Activated naive CD8-positive, alpha-beta T cell treated with anti-CD3 and anti-CD28 coated beads, Interleukin-2, amount 10 ng/mL, durations not matched to agents 7 days and 5 days (primary cell): ENCODE measurements around the gene LBHD1. TPM values are rescaled to one million over a fixed set of nuclear protein-coding genes. Genes with fewer than 3 reads are reported as not detected.
A peak's percentile ranks its signal among the peaks of the same experiment; 100 is the strongest.

Experiments used
- ATAC-seq: fragments of 150-1000 bp; cut with Tn5 transposase; one replicate; pipeline ENCODE4 v1.10.0; 2021; ENCODE audit warnings: low read depth, moderate library complexity
- POLR2A ChIA-PET: fragments of 350-600 bp; sonication (Branson Sonifier 250); formaldehyde crosslinking; loops from one replicate; lab custom pipeline; 2021; ENCODE audit warnings: antibody characterized with exemption; lab: Charles Lee
- DNase-seq: peaks from one replicate; pipeline ENCODE4 v3.0.0; 2021
- H3K27ac Mint-ChIP-seq: one replicate; pipeline ENCODE4 v1.8.0; 2022; ENCODE audit warnings: mild to moderate bottlenecking, mixed read lengths
- H3K27me3 Mint-ChIP-seq: one replicate; pipeline ENCODE4 v1.8.0; 2022; ENCODE audit warnings: mild to moderate bottlenecking, moderate library complexity, mixed read lengths
- H3K36me3 Mint-ChIP-seq: one replicate; pipeline ENCODE4 v1.8.0; 2021; ENCODE audit warnings: mild to moderate bottlenecking, mixed read lengths
- H3K4me1 Mint-ChIP-seq: one replicate; pipeline ENCODE4 v1.8.0; 2021; ENCODE audit warnings: mixed read lengths
- H3K4me3 Mint-ChIP-seq: one replicate; pipeline ENCODE4 v1.8.0; 2022; ENCODE audit warnings: mild to moderate bottlenecking, moderate library complexity, mixed read lengths
- H3K9me3 Mint-ChIP-seq: one replicate; pipeline ENCODE4 v1.8.0; 2021; ENCODE audit warnings: mixed read lengths
- total RNA-seq, 2 experiments: library from RNA; stranded (reverse); gene quantifications; one replicate each; pipeline ENCODE4 v1.2.3, GENCODE V29; 2021

Gene LBHD1
- total RNA-seq: 10 to 100 TPM; 23.5 to 23.6 TPM

DNA sequence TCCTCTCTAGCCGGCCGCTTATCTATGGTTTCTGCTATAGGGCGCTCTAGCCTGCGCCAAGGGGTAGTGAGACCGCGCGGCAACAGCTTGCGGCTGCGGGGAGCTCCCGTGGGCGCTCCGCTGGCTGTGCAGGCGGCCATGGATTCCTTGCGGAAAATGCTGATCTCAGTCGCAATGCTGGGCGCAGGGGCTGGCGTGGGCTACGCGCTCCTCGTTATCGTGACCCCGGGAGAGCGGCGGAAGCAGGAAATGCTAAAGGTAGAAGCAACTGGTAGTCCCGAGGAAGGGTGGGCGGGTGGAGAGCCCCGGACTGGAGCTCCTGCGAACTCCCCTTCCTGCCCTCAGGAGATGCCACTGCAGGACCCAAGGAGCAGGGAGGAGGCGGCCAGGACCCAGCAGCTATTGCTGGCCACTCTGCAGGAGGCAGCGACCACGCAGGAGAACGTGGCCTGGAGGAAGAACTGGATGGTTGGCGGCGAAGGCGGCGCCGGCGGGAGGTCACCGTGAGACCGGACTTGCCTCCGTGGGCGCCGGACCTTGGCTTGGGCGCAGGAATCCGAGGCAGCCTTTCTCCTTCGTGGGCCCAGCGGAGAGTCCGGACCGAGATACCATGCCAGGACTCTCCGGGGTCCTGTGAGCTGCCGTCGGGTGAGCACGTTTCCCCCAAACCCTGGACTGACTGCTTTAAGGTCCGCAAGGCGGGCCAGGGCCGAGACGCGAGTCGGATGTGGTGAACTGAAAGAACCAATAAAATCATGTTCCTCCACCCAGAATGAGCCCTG lies at the start of gene LBHD1, which contains the start of gene UQCC3:
TSS of gene LBHD1 (minus strand) at position 660 of the 782 bp plus-strand sequence. CDS start 2,236 bp downstream, outside the sequence.
TSS of gene UQCC3 (plus strand) at position 66 of the 782 bp plus-strand sequence. CDS start at position 139, 73 bp downstream.
- H3K27ac Mint-ChIP-seq: peak within 1 kb of the TSS; percentile 91
- peaks cover 35% of the 10 kb centered on the region for H3K4me1 Mint-ChIP-seq
- POLR2A ChIA-PET: interaction anchor here (0.6 to 4.4 kb wide), 43 partner anchors 9 to 247 kb away, joined by 3 to 73 read pairs (median 6); partner anchors contain the start of genes B3GAT3, BSCL2, EEF1G and EML3
- H3K9me3 Mint-ChIP-seq: no peaks in the 10 kb centered on the region
- ATAC-seq: peak; percentile 87
- no peaks in the 10 kb centered on the region for H3K27me3 Mint-ChIP-seq
- H3K4me3 Mint-ChIP-seq: peak within 1 kb of the TSS; percentile 94
- DNase-seq: peak; percentile 84
- peaks cover 8% of the 10 kb centered on the region for H3K36me3 Mint-ChIP-seq

DNA sequence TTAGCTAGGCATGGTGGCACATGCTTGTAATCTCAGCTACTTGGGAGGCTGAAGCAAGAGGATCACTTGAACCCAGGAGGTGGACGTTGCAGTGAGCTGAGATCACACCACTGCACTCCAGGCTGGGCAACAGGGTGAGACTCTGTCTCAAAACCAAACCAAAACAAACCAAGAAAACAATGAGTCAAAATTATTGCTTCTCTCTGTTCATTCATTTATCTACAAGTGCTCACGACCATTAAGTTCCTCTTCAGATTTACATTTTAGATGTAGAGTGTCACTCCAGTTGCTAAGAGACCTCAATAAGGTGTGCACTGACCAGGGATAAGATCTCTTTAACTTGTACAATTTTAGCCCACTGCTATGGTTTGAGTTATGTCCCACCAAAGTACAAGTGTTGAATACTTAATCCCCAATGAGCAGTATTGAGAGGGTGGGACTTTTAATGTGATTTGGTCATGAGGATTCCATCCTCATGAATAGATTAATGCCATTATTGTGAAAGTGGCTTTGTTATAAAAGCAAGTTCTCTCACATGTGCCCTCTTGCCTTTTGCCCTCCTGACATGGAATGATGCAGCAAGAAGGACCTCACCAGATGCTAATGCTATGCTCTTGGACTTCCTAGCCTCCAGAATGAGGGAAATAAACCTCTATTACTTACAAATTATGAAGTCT lies 47.4 kb upstream of the LBHD1 start:
- ATAC-seq: no peak
- POLR2A ChIA-PET: interaction anchor here (0.7 to 1.8 kb wide), 4 partner anchors 8 to 51 kb away, joined by 3 to 6 read pairs (median 4); partner anchors contain the start of genes HNRNPUL2, TTC9C and ZBTB3

DNA sequence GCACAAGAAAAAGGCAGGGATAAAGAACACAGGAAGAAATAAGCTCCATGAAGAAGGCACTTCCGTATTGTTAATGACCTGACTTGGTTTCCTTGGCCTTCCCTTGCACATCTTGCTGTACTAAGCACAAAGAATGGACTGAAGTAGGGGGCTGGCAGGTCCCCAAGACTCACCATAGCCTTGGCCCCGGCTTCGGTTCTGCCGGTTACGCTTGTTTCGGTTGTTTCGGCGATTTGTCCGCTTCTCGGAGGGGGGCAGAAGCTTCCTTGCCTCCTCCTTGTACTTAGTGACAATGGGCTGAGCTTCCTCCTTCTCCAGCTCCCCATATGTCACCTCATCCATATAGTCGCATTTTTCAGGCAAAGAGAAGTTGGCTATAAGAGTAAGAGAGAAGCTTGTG lies 44.7 kb upstream of the LBHD1 start:
- Mint-ChIP-seq H3K4me1 (peaks cover 59% of the 10 kb centered on the region), H3K27me3 (no peaks in the 10 kb centered on the region), H3K4me3 (no peak overlapping the region), H3K27ac (peak overlapping the region; percentile 45), H3K9me3 (no peaks in the 10 kb centered on the region), H3K36me3 (peaks cover 51% of the 10 kb centered on the region)
- POLR2A ChIA-PET: interaction anchor here (1.2 to 2.6 kb wide), 3 partner anchors 10 to 124 kb away, joined by 3 to 14 read pairs (median 5); partner anchors contain the start of genes HNRNPUL2, TTC9C and ZBTB3
- DNase-seq (peak; percentile 8), ATAC-seq (no peak)

More for the DNA sequence above, 47.4 kb upstream of the LBHD1 start:
- DNase-seq: no peak
- Mint-ChIP-seq H3K27ac (no peak overlapping the region), H3K4me1 (peaks cover 58% of the 10 kb centered on the region), H3K9me3 (no peaks in the 10 kb centered on the region), H3K27me3 (no peaks in the 10 kb centered on the region), H3K4me3 (no peak overlapping the region), H3K36me3 (peaks cover 55% of the 10 kb centered on the region)

DNA sequence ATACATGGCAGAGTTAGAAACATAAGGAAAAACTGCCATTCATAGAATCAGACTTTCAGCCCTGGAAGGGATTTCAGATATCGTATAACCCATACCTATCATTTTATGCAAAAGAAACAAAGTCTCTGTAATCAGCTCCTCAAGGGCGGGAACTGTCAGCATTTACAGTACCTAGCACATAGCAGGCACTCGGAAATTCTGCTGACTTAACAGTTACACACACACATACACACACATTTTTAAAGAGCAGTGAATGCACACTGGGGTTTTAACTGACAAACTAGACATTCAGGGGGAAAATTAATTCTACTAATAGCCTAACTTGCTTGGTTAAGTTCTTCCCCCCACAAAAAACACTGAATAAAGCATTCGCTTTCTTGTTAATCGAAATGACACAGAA lies 44.1 kb upstream of the LBHD1 start:
- Mint-ChIP-seq H3K27me3 (no peaks in the 10 kb centered on the region), H3K36me3 (peaks cover 47% of the 10 kb centered on the region), H3K9me3 (no peaks in the 10 kb centered on the region), H3K27ac (no peak overlapping the region), H3K4me1 (peaks cover 57% of the 10 kb centered on the region), H3K4me3 (no peak overlapping the region)
- DNase-seq (no peak), ATAC-seq (no peak)
- POLR2A ChIA-PET: interaction anchor here (0.5 to 2.6 kb wide), 5 partner anchors 11 to 124 kb away, joined by 3 to 14 read pairs (median 3); partner anchors contain the start of genes EML3, HNRNPUL2, ROM1 and TTC9C

DNA sequence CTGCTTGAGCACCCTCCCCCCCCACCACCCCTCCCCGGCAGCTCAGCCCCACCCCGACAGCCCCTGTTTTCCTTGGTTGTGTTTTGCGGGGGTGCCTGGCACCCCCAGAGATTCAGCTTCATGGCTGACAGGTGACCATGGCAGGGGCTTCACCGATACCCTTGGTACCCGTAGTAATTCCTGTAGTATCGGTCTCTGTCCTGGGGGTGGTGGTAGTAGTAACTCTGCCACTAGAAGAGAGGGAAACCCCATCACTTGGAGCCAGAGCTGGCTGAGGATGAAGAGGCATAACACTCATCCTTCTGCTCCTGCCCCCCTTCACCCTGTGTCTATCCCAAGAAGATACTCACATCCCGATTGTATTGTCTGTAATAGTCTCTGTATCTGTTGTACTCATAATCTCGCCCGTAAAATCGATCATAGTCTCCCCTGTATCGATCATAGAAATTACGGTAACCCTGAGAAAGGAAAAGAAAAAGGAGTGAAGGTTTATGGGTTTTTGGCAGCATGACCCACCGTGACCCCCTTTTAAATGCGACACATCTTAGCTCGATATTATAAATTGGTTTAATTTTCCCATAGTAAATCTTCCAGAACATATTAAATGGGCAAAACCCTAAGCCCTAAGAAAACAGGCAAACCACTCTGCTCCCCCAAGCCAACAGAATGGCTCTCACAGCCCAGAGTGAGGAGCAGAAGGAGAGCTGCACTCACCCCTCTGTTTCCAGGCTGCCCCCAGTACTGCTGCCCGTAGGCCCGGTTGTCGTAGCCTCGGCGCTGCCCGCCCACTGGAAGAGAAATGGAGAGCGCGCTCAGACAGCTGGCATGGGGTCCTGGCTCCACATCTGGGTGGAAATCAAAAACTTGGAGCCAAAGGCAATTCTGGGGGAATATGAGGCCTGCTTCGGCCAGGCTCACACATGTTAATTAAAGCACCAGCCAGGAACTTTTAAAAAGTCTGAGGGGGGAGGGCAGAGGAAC lies 43.4 kb upstream of the LBHD1 start:
- H3K36me3 Mint-ChIP-seq: peaks cover 48% of the 10 kb centered on the region
- peak; percentile 9 for DNase-seq
- no peaks in the 10 kb centered on the region for H3K9me3 Mint-ChIP-seq
- H3K27me3 Mint-ChIP-seq: no peaks in the 10 kb centered on the region
- H3K4me3 Mint-ChIP-seq: no peak overlapping the region
- no peak for ATAC-seq
- H3K4me1 Mint-ChIP-seq: peaks cover 56% of the 10 kb centered on the region
- no peak overlapping the region for H3K27ac Mint-ChIP-seq
- POLR2A ChIA-PET: interaction anchor here (0.5 to 2.6 kb wide), 4 partner anchors 12 to 102 kb away, joined by 3 to 14 read pairs (median 4); partner anchors contain the start of genes EML3, HNRNPUL2, ROM1 and TTC9C

DNA sequence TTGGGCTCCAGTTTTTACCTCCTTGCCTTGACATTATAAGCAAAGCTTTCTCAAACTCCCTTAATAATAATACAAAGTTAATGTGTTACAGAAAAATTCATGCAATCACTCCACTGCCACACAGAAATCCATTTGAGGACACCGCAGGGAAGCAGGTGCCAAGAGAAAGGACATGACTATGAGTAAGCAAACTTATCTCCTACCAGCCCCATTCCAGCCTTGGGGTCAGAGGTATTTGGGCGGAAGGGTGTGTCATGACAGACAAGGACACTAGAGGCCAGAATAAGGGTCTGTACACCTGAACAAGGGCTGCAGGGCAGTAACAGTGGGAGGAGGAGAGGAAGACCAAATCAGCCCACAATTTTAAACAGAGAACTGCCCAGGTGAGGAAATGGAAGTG lies 41.3 kb upstream of the LBHD1 start:
- ATAC-seq: no peak
- Mint-ChIP-seq H3K4me1 (peaks cover 66% of the 10 kb centered on the region), H3K9me3 (no peaks in the 10 kb centered on the region), H3K27ac (peak overlapping the region; percentile 84), H3K4me3 (peak overlapping the region; percentile 28), H3K27me3 (no peaks in the 10 kb centered on the region), H3K36me3 (peaks cover 43% of the 10 kb centered on the region)
- peak; percentile 10 for DNase-seq
- POLR2A ChIA-PET: interaction anchor here (0.6 to 1.3 kb wide), 5 partner anchors 13 to 128 kb away, joined by 3 to 6 read pairs (median 5); partner anchors contain the start of genes HNRNPUL2 and ZBTB3

DNA sequence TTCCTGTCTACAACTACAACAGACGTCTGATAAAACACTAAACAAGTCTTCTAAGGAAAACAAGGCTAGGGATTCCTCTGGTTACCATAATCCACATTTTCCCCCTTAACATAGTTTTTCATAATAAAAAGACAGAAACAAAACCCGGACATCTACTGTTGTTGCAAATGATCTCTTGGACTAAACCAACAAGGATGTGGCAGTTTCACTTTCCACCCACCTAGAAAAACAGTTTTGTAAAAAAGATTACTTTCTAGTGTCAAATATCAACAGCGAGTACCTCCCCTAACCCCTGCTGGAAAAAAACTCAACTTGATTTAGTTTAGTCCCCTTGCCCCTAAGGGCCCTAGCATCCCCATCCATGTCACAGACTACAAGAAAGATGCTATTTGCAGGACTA lies 40.8 kb upstream of the LBHD1 start:
- Mint-ChIP-seq H3K4me3 (peak overlapping the region; percentile 14), H3K36me3 (peaks cover 39% of the 10 kb centered on the region), H3K4me1 (peaks cover 66% of the 10 kb centered on the region), H3K9me3 (no peaks in the 10 kb centered on the region), H3K27me3 (no peaks in the 10 kb centered on the region), H3K27ac (peak overlapping the region; percentile 84)
- POLR2A ChIA-PET: interaction anchor here (0.6 to 8.3 kb wide), 5 partner anchors 13 to 144 kb away, joined by 3 to 107 read pairs (median 4); partner anchors contain the start of genes HNRNPUL2, POLR2G and TTC9C
- no peak for ATAC-seq
- DNase-seq: no peak

DNA sequence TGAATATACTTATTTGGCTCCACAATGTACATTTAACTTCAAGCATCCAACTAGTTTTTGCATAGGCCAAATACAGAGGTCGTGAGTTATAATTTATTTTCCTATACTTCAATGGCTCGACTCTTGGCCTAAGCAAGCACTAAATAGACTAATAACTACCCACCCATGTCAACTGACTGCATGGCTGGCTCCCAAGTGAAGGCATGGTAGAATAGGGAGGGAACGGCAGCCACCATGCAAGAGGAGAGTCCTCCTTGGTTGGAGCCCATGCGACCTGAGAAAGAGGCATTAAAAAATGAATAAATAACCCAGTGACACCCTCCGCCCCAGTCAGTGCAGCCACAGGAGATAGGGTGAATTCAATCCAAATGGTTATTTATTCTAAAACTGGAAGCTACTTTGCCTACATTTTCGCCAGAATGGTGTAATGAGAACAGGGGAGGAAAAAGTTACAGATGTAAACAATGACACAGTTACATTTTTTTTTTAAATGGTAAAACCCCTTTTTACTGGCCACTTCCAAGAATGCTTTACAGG lies 40.3 kb upstream of the LBHD1 start:
- peaks cover 37% of the 10 kb centered on the region for H3K36me3 Mint-ChIP-seq
- POLR2A ChIA-PET: interaction anchor here (0.6 to 8.3 kb wide), 6 partner anchors 14 to 1526 kb away, joined by 3 to 107 read pairs (median 4); partner anchors contain the start of genes HNRNPUL2, INTS5, POLR2G and TTC9C

DNA sequence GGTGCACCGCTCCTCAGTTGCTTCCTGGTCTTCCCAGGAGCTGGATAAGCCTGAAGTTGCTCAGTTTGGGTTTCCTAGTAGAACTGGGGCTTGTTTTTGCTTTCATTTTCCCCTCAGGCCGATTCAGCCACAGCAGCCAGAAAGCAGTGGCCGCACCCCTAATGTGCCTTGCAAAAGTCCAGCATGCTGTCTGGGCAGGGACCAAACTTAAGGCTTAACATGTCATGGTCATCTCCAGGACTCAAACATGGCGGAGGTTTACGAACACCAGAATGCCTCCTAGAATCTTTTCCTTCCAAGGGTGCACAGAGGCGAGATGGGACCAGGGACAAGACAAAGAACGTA lies 37.9 kb upstream of the LBHD1 start:
- Mint-ChIP-seq H3K36me3 (peaks cover 27% of the 10 kb centered on the region), H3K9me3 (no peaks in the 10 kb centered on the region)
- no peak for ATAC-seq

More for the DNA sequence above, 40.3 kb upstream of the LBHD1 start:
- ATAC-seq: no peak
- peak overlapping the region; percentile 84 for H3K27ac Mint-ChIP-seq
- no peak overlapping the region for H3K4me3 Mint-ChIP-seq
- H3K9me3 Mint-ChIP-seq: no peaks in the 10 kb centered on the region
- peaks cover 63% of the 10 kb centered on the region for H3K4me1 Mint-ChIP-seq
- no peak for DNase-seq
- no peaks in the 10 kb centered on the region for H3K27me3 Mint-ChIP-seq

DNA sequence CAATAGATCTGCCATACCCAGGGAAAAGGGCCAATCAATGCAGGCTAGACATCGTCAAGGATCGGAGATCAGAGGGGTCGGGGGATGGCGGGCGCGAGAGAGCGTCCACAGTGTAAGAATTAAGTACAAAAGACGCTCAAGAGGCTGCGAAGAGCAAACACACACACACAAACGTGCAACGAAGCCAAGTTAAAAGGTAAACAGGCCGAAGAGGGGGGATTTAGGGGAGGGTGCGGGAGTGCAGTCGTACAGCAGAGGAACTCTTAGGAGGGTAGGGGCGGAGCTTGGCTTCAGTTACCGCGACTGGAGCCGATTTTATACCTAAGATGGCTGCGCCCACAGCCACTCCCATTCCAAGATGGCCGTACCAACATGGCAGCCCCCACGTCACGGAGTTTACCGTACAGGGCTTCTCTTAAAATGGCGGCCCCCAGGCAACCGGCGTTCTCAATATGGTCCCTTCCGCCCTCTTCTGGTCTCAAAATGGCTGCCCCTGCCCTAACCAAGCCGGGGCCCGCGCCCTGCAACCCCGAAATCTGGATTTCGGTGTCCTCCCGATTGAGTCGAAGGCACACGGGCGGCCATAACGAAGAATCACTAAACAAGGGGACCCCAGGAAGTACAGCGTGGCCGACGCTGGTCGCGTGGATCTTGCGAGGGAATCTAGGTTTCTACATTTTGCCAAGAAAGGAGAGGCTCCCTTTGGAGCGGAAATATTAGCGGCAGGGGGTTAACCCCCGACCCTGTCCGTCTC lies 37.4 kb upstream of the LBHD1 start:
- ATAC-seq (peak; percentile 81), DNase-seq (peak; percentile 87)
- Mint-ChIP-seq H3K4me3 (peak overlapping the region; percentile 91), H3K4me1 (peaks cover 61% of the 10 kb centered on the region), H3K9me3 (no peaks in the 10 kb centered on the region), H3K36me3 (peaks cover 23% of the 10 kb centered on the region), H3K27ac (peak overlapping the region; percentile 98), H3K27me3 (no peaks in the 10 kb centered on the region)
- POLR2A ChIA-PET: interaction anchor here (0.6 to 8.3 kb wide), 37 partner anchors 8 to 280 kb away, joined by 3 to 107 read pairs (median 5); partner anchors contain the start of genes C11orf98, CSKMT, EEF1G and GANAB

More for the DNA sequence above, 37.9 kb upstream of the LBHD1 start:
- POLR2A ChIA-PET: interaction anchor here (0.7 to 8.3 kb wide), 24 partner anchors 10 to 171 kb away, joined by 3 to 107 read pairs (median 6); partner anchors contain the start of genes C11orf98, CSKMT, EEF1G and GANAB
- Mint-ChIP-seq H3K4me1 (peaks cover 63% of the 10 kb centered on the region), H3K27me3 (no peaks in the 10 kb centered on the region), H3K4me3 (peak overlapping the region; percentile 91), H3K27ac (peak overlapping the region; percentile 98)
- no peak for DNase-seq

DNA sequence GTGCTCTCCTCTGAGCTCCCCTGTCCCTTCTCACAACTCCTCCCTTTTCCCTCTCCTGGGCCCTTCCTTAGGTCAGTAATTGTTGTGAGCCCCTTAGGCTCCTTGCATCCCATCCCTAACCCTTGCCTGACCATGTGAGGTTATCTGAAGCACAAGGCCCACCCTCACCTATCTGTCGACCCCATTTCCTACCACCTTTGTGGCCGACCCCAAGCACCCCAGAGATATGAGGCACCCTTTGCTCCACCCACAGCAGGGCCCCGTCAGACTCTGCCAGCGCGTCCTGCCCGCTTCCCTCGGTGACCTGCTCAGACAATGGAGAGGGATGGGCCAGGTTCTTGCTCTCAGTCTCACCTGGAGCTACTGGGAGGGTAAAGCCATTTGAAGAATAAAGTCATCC lies 36.7 kb upstream of the LBHD1 start:
- Mint-ChIP-seq H3K27me3 (no peaks in the 10 kb centered on the region), H3K27ac (peak overlapping the region; percentile 98), H3K4me3 (peak overlapping the region; percentile 91), H3K4me1 (peaks cover 55% of the 10 kb centered on the region), H3K9me3 (no peaks in the 10 kb centered on the region), H3K36me3 (peaks cover 19% of the 10 kb centered on the region)
- peak; percentile 43 for ATAC-seq
- DNase-seq: peak; percentile 67
- POLR2A ChIA-PET: interaction anchor here (0.6 to 8.3 kb wide), 34 partner anchors 8 to 280 kb away, joined by 3 to 107 read pairs (median 5); partner anchors contain the start of genes C11orf98, CSKMT, EEF1G and GANAB
